Pancreas (tissue), 10 donors: Measurements from ENCODE around the gene BCL2. TPM values are rescaled to one million over a fixed set of nuclear protein-coding genes. Genes with fewer than 3 reads are reported as not detected.
A peak's percentile ranks its signal among the peaks of the same experiment; 100 is the strongest.

Experiments used
- ATAC-seq, 4 donors: fragments of 200-7000 bp; cut with Tn5 transposase; one replicate each; pipeline versions ENCODE4 v1.8.0 to v1.9.1; 2020; ENCODE audit warnings: mild to moderate bottlenecking in 4 of 4, moderate library complexity in 4 of 4
- DNase-seq, 6 donors: peaks; one replicate each; pipeline ENCODE4 v3.0.0-alpha.2; 2020
- FAIRE-seq: peaks from 2 replicates; lab custom pipeline; 2012; peaks lifted over from hg19 to GRCh38; lab: Jason Lieb, UNC
- H3K27ac ChIP-seq, 4 donors: fragments of 200-600 bp; sonication (generic); 1 replicate in 3 of 4; 2 replicates in 1 of 4; pipeline versions ENCODE4 v1.5.0 to v1.8.0; 2020
- H3K27me3 ChIP-seq, 4 donors: fragments of 200-600 bp; one replicate each; pipeline ENCODE4 v1.8.0; 2021
- H3K36me3 ChIP-seq, 3 donors: fragments of 200-600 bp; sonication (generic) in 1 of 3; one replicate each; pipeline versions ENCODE4 v1.5.0 to v1.8.0; 2020 to 2021
- H3K4me1 ChIP-seq, 3 donors: fragments of 200-600 bp; one replicate each; pipeline ENCODE4 v1.8.0; 2021
- H3K4me3 ChIP-seq, 4 donors: fragments of 200-600 bp; sonication (generic) in 2 of 4; one replicate each; pipeline versions ENCODE4 v1.5.0 to v1.8.0; 2020 to 2021
- H3K9me3 ChIP-seq, 4 donors: fragments of 200-600 bp; one replicate each; pipeline ENCODE4 v1.8.0; 2021
- WGBS, 2 donors: extraction: QIAGEN DNeasy Blood & Tissue Kit; methylation state at CpG; one replicate each; pipeline ENCODE4 v1.1.7; 2013; 5-methylcytosine and 5-hydroxymethylcytosine counted together
- intact Hi-C, 3 donors: fragments of 100-400 bp; cut with DNase I; formaldehyde crosslinking; loops; one replicate each; pipeline versions ENCODE4 v1.11.1 to v1.14.2; 2022
- polyA plus RNA-seq, 2 donors: library from polyadenylated mRNA; stranded (reverse); fragments of 200-250 nt; gene quantifications; one replicate each; pipeline ENCODE4 v1.2.3, GENCODE V29; 2013
- total RNA-seq, 6 donors: library from RNA; stranded (reverse); fragmentation: NEBNext Ultra II Directional in 4 of 6; extraction: Animal tissue kit (Norgen Biotek cat#: 25700) in 4 of 6; gene quantifications; one replicate each; pipeline versions ENCODE4 v1.2.1 to v1.2.4, GENCODE V29; 2021 to 2023
- TF ChIP-seq, protein P1 (sequence below), 4 donors: fragments of 200-600 bp; sonication (generic) in 3 of 4; IDR thresholded peaks; one replicate each; pipeline versions ENCODE4 v1.5.0 to v1.8.0; 2021; ENCODE audit warnings: antibody characterized with exemption in 4 of 4
- donor health status: healthy with polysubstance abuse.
- donor health status: DM: no; HTN: no; CAD: no; lungs with moderate emphysema.
- donor health status: DM: no; HTN: no; CAD: no.
- donor health status: control.
- donor health status: control.
- donor health status: Bipolar disorder and iron deficiency.
- donor health status: DM: yes; HTN: yes; CAD: no.
- donor health status: DM: no; HTN: no; CAD: no.
- donor health status: DM: no; HTN: no; CAD: no.
- donor health status: DM: yes; HTN: yes; CAD: no.

BCL2 gene
- total and polyA plus RNA-seq, 8 donors = 1.9 to 9.0 (median 4.2) TPM

DNA sequence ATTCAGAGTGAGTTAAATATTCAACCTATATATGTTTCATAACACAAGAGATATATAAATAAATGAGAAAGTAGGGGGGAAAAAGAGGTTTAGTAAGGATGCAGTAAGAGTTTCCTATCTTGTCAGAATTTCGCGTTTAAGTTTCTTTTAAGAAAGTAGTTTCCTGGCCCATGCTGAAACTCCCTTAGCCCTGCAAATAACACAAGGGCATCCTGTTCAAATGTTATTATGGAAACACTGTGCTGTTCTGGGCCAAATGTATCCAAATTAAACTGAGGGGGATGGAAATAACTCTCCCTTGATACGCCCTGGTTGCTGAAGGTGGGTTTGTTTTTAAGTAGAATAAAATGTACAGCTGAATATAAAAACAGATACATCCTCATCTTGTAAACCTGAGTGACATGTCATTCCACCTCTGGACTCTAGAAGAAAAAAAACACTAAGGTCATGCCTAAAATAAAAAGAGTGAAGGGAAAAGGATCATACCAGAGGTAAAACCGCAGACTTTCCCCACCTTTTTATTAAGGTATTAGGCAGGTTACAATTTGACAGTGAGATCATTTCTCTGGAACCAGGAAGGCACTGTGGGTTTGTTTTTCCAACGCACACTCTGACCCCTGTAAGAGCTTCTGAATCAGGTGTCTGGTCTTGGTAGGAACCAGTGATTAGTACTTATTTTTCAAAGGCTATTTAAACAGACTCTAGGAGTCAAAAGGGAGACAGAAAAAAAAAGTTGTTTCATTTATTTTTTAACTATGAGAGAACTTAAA lies 16.7 kb downstream of the BCL2 start:
- Histone ChIP-seq H3K36me3 (no peaks in the 10 kb centered on the region), H3K4me1 (peaks cover 0 to 9% (median under 1%) of the 10 kb centered on the region in 3 donors), H3K4me3 (no peak overlapping the region), H3K9me3 (no peaks in the 10 kb centered on the region), H3K27ac (peak overlapping the region in 2 of 4 donors; percentile 7 to 37), H3K27me3 (no peaks in the 10 kb centered on the region)
- WGBS, 2 donors = 46 to 52% methylated on average over 5 of the region's 5 CpGs
- ATAC-seq (peak in 1 of 4 donors; percentile 45), DNase-seq (no peak), FAIRE-seq (no peak)
- TF ChIP-seq, protein P1, sequence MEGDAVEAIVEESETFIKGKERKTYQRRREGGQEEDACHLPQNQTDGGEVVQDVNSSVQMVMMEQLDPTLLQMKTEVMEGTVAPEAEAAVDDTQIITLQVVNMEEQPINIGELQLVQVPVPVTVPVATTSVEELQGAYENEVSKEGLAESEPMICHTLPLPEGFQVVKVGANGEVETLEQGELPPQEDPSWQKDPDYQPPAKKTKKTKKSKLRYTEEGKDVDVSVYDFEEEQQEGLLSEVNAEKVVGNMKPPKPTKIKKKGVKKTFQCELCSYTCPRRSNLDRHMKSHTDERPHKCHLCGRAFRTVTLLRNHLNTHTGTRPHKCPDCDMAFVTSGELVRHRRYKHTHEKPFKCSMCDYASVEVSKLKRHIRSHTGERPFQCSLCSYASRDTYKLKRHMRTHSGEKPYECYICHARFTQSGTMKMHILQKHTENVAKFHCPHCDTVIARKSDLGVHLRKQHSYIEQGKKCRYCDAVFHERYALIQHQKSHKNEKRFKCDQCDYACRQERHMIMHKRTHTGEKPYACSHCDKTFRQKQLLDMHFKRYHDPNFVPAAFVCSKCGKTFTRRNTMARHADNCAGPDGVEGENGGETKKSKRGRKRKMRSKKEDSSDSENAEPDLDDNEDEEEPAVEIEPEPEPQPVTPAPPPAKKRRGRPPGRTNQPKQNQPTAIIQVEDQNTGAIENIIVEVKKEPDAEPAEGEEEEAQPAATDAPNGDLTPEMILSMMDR (IDR thresholded peaks at IDR 0.05) = no peak
- intact Hi-C loops = no loop called here

- Histone ChIP-seq H3K27me3 (no peaks in the 10 kb centered on the region), H3K4me1 (peaks cover 0 to 9% (median 0%) of the 10 kb centered on the region in 3 donors), H3K27ac (peak overlapping the region in 2 of 4 donors; percentile 7 to 37), H3K9me3 (no peaks in the 10 kb centered on the region), H3K36me3 (no peaks in the 10 kb centered on the region), H3K4me3 (no peak overlapping the region)
- no peak for FAIRE-seq
- intact Hi-C loops = no loop called here
- TF ChIP-seq, protein P1 (IDR thresholded peaks at IDR 0.05) = no peak
- 53 to 68% methylated on average over 4 of the region's 4 CpGs for WGBS, 2 donors
- no peak for DNase-seq
- ATAC-seq = no peak
Observed at GRCh38 chr18:63302220-63302619, 17.3 kb downstream of the BCL2 start.

DNA sequence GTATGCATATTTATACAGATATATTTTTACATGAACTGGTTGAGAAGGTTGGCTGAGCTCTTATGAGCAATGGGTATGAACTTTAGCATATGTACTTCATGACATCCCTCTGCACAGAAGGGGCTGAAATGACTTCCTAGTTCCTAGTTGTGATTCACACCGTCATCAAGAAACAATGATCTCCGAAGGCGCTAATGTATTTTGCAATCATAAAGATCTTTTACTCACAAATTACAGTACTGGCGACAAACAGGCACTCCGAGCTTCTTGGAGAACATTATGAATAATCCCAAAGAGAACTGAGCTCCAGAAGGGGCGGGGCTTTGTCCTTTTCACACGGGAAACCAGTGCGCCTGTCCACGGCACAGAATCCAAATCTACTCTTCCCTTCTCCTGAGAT lies 18.1 kb downstream of the BCL2 start:
- WGBS, 2 donors = 77 to 78% methylated on average over 9 of the region's 9 CpGs
- Histone ChIP-seq H3K27me3 (no peaks in the 10 kb centered on the region), H3K4me1 (peaks cover 0 to 8% (median 0%) of the 10 kb centered on the region in 3 donors), H3K27ac (no peak overlapping the region), H3K4me3 (no peak overlapping the region), H3K36me3 (no peaks in the 10 kb centered on the region), H3K9me3 (no peaks in the 10 kb centered on the region)
- intact Hi-C loops = no loop called here
- FAIRE-seq (no peak), DNase-seq (no peak), ATAC-seq (peak in 2 of 4 donors; percentile 30 to 57)
- TF ChIP-seq, protein P1 (IDR thresholded peaks at IDR 0.05) = no peak

- Histone ChIP-seq H3K36me3 (no peaks in the 10 kb centered on the region), H3K4me1 (peaks cover 0 to 4% (median 0%) of the 10 kb centered on the region in 3 donors), H3K9me3 (no peaks in the 10 kb centered on the region), H3K27me3 (no peaks in the 10 kb centered on the region), H3K4me3 (no peak overlapping the region), H3K27ac (no peak overlapping the region)
- 57 to 63% methylated on average over 5 of the region's 5 CpGs for WGBS, 2 donors
- intact Hi-C loops = no loop called here
- DNase-seq (no peak), FAIRE-seq (no peak), ATAC-seq (no peak)
- TF ChIP-seq, protein P1 (IDR thresholded peaks at IDR 0.05) = no peak
Observed at GRCh38 chr18:63299837-63300745, 19.5 kb downstream of the BCL2 start.
